Trophoblast cell (in vitro differentiated cells and primary cell): Measurements from ENCODE around the gene RFX2.

ENCODE experiments used
- DNase-seq, 2 donors: peaks; one replicate each; pipeline ENCODE4 v3.0.0-alpha.2; 2016
- H2AFZ ChIP-seq: 2 replicates; pipeline ENCODE4 v1.6.1; 2013; ENCODE audit warnings: low read length, moderate library complexity, mild to moderate bottlenecking; ENCODE audit not compliant: insufficient read depth, poor library complexity
- H2AK5ac ChIP-seq: 2 replicates; pipeline ENCODE4 v1.6.1; 2013; ENCODE audit warnings: mild to moderate bottlenecking, low read length
- H2BK120ac ChIP-seq: 2 replicates; pipeline ENCODE4 v1.6.1; 2013; ENCODE audit warnings: low read length, mild to moderate bottlenecking, moderate library complexity; ENCODE audit not compliant: insufficient read depth, poor library complexity
- H2BK12ac ChIP-seq: 2 replicates; pipeline ENCODE4 v1.6.1; 2013; ENCODE audit warnings: mild to moderate bottlenecking, low read length, moderate library complexity
- H2BK5ac ChIP-seq: 2 replicates; pipeline ENCODE4 v1.6.1; 2013; ENCODE audit warnings: low read length, low read depth, moderate library complexity, mild to moderate bottlenecking; ENCODE audit not compliant: poor library complexity
- H3K14ac ChIP-seq: 2 replicates; pipeline ENCODE4 v1.6.1; 2013; ENCODE audit warnings: mild to moderate bottlenecking, low read length
- H3K18ac ChIP-seq: 2 replicates; pipeline ENCODE4 v1.6.1; 2013; ENCODE audit warnings: mild to moderate bottlenecking, low read length
- H3K23ac ChIP-seq: 2 replicates; pipeline ENCODE4 v1.6.1; 2013; ENCODE audit warnings: low read length
- H3K27ac ChIP-seq: 2 replicates; pipeline ENCODE4 v1.5.1; 2013; ENCODE audit warnings: low read depth, mild to moderate bottlenecking, inconsistent platforms, low read length, moderate library complexity
- H3K27me3 ChIP-seq: 2 replicates; pipeline ENCODE4 v1.6.1; 2013; ENCODE audit warnings: inconsistent platforms, mild to moderate bottlenecking, low read length, moderate library complexity; ENCODE audit not compliant: insufficient read depth
- H3K36me3 ChIP-seq, 2 experiments: 1 replicate in 1 of 2; 2 replicates in 1 of 2; pipeline ENCODE4 v1.6.1; 2013; ENCODE audit warnings: low read length in 2 of 2, mild to moderate bottlenecking in 2 of 2, moderate library complexity in 1 of 2; ENCODE audit not compliant: insufficient read depth in 2 of 2, control insufficient read depth in 1 of 2
- H3K4ac ChIP-seq: 2 replicates; pipeline ENCODE4 v1.6.1; 2013; ENCODE audit warnings: low read depth, mild to moderate bottlenecking, low read length, moderate library complexity
- H3K4me1 ChIP-seq, 2 experiments: 1 replicate in 1 of 2; 2 replicates in 1 of 2; pipeline ENCODE4 v1.6.1; 2013; ENCODE audit warnings: low read length in 2 of 2, mild to moderate bottlenecking in 2 of 2, moderate library complexity in 1 of 2; ENCODE audit not compliant: insufficient read depth in 2 of 2, control insufficient read depth in 1 of 2
- H3K4me2 ChIP-seq: 2 replicates; pipeline ENCODE4 v1.6.1; 2013; ENCODE audit warnings: inconsistent platforms, mild to moderate bottlenecking, low read length, moderate library complexity
- H3K4me3 ChIP-seq: 2 replicates; pipeline ENCODE4 v1.5.1; 2013; ENCODE audit warnings: mild to moderate bottlenecking, low read depth, low read length, inconsistent platforms
- H3K79me1 ChIP-seq: one replicate; pipeline ENCODE4 v1.6.1; 2013; ENCODE audit warnings: low read length
- H3K79me2 ChIP-seq: 2 replicates; pipeline ENCODE4 v1.6.1; 2013; ENCODE audit warnings: low read length, mild to moderate bottlenecking; ENCODE audit not compliant: control insufficient read depth, insufficient read depth, poor library complexity
- H3K9ac ChIP-seq: 2 replicates; pipeline ENCODE4 v1.6.1; 2013; ENCODE audit warnings: mild to moderate bottlenecking, low read length
- H3K9me3 ChIP-seq: 2 replicates; pipeline ENCODE4 v1.6.1; 2013; ENCODE audit warnings: low read depth, mild to moderate bottlenecking, control low read depth, inconsistent platforms, low read length; ENCODE audit not compliant: insufficient read depth
- H4K12ac ChIP-seq: 2 replicates; pipeline ENCODE4 v1.6.1; 2013; ENCODE audit warnings: low read depth, mild to moderate bottlenecking, low read length, moderate library complexity
- H4K8ac ChIP-seq: 2 replicates; pipeline ENCODE4 v1.6.1; 2013; ENCODE audit warnings: low read depth, mild to moderate bottlenecking, low read length, moderate library complexity
- H4K91ac ChIP-seq: one replicate; pipeline ENCODE4 v1.6.1; 2013; ENCODE audit warnings: low read depth, mild to moderate bottlenecking, low read length, moderate library complexity
- WGBS: extraction: QIAGEN DNeasy Blood & Tissue Kit; methylation state at CpG from one replicate; pipeline ENCODE4 v1.1.7; 2013; ENCODE audit warnings: missing lambda C conversion rate; ENCODE audit not compliant: insufficient read length, insufficient coverage; ENCODE audit errors: extremely low coverage; 5-methylcytosine and 5-hydroxymethylcytosine counted together

RFX2 gene

DNA sequence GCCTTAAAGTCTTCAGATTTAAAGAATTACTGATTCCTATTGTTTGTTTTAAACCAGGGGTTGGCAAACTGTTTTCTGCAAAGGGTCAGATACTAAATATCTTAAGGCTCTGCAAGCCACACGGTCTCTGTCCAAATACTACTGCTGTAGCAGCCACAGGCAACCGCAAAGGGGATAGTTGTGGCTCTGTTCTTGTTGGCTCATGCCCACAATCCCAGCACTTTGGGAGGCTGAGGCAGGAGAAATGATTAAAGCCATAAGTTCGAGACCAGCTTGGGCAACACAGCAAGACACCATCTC lies 154.7 kb downstream of the RFX2 start:
- WGBS, result no CpG with 5 or more reads among the region's 3 CpGs

DNA sequence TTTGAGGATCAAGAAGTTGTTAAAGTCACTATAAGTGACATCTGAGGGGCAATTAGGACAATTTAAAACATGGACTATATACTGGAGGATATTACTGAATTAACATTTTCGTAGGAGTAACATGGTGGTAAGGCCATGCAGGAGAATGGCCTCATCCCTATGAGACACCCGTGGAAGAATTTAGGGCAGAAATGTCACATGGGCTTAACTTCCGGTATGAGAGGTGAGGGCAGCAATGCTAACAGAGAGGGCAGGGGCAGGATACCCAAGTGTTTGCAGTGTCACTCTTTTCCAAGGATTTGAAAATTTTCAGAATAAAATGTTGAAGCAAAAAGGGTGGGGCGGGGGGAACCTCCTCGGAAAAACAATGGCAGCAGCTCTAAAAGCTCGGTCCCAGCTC lies 156.0 kb downstream of the RFX2 start:
- H2BK120ac ChIP-seq, result no peak overlapping the region

More for the DNA sequence above, 154.7 kb downstream of the RFX2 start:
- Histone ChIP-seq H4K8ac (no peak overlapping the region), H2BK120ac (no peak overlapping the region), H2BK12ac (no peak overlapping the region), H3K79me1 (no peaks in the 10 kb centered on the region), H3K4me3 (no peak overlapping the region), H3K27ac (no peak overlapping the region), H2AFZ (no peak overlapping the region), H3K18ac (no peak overlapping the region), H3K14ac (no peak overlapping the region), H4K12ac (no peak overlapping the region), H3K79me2 (peaks cover 4% of the 10 kb centered on the region), H3K36me3 (peaks cover 3 to 8% of the 10 kb centered on the region in 2 experiments), H3K9ac (no peak overlapping the region), H3K4ac (no peak overlapping the region), H2BK5ac (no peak overlapping the region), H3K4me2 (no peak overlapping the region), H3K9me3 (no peaks in the 10 kb centered on the region), H4K91ac (no peak overlapping the region), H2AK5ac (no peak overlapping the region), H3K4me1 (peaks cover 11 to 16% of the 10 kb centered on the region in 2 experiments), H3K27me3 (no peaks in the 10 kb centered on the region), H3K23ac (no peak overlapping the region)
- no peak for DNase-seq

GRCh38 chr19:5953680-5954213 lies 156.6 kb downstream of the RFX2 start:
- Histone ChIP-seq H3K4me1 (peaks cover 9 to 22% of the 10 kb centered on the region in 2 experiments), H2BK120ac (no peak overlapping the region), H3K9me3 (no peaks in the 10 kb centered on the region), H2BK12ac (no peak overlapping the region), H3K79me2 (peaks cover 1% of the 10 kb centered on the region), H4K91ac (no peak overlapping the region), H3K4me2 (no peak overlapping the region), H3K79me1 (no peaks in the 10 kb centered on the region), H3K4ac (no peak overlapping the region), H2BK5ac (no peak overlapping the region), H4K8ac (no peak overlapping the region), H3K9ac (no peak overlapping the region), H3K18ac (no peak overlapping the region), H4K12ac (no peak overlapping the region), H2AFZ (no peak overlapping the region), H3K4me3 (no peak overlapping the region), H3K23ac (no peak overlapping the region), H3K14ac (no peak overlapping the region), H2AK5ac (no peak overlapping the region), H3K36me3 (peaks cover 7 to 18% of the 10 kb centered on the region in 2 experiments), H3K27ac (no peak overlapping the region), H3K27me3 (no peaks in the 10 kb centered on the region)
- WGBS, result no CpG with 5 or more reads among the region's 17 CpGs
- no peak for DNase-seq

More for the DNA sequence above, 156.0 kb downstream of the RFX2 start:
- H3K4me3 ChIP-seq, result no peak overlapping the region
- H2BK5ac ChIP-seq, result no peak overlapping the region
- no peaks in the 10 kb centered on the region for H3K79me1 ChIP-seq
- no peaks in the 10 kb centered on the region for H3K9me3 ChIP-seq
- no peak overlapping the region for H3K27ac ChIP-seq
- no peak overlapping the region for H2AK5ac ChIP-seq
- H3K79me2 ChIP-seq, result peaks cover 3% of the 10 kb centered on the region
- no peak for DNase-seq
- H3K23ac ChIP-seq, result no peak overlapping the region
- no peak overlapping the region for H3K9ac ChIP-seq
- no peak overlapping the region for H3K4ac ChIP-seq
- no CpG with 5 or more reads among the region's 6 CpGs for WGBS
- H3K4me1 ChIP-seq, result peaks cover 11 to 25% of the 10 kb centered on the region in 2 experiments
- H3K14ac ChIP-seq, result no peak overlapping the region
- H3K18ac ChIP-seq, result no peak overlapping the region
- no peak overlapping the region for H4K8ac ChIP-seq
- H3K27me3 ChIP-seq, result no peaks in the 10 kb centered on the region
- peaks cover 7 to 18% of the 10 kb centered on the region in 2 experiments for H3K36me3 ChIP-seq
- H2AFZ ChIP-seq, result no peak overlapping the region
- no peak overlapping the region for H4K91ac ChIP-seq
- H3K4me2 ChIP-seq, result no peak overlapping the region
- H2BK12ac ChIP-seq, result no peak overlapping the region
- no peak overlapping the region for H4K12ac ChIP-seq

DNA sequence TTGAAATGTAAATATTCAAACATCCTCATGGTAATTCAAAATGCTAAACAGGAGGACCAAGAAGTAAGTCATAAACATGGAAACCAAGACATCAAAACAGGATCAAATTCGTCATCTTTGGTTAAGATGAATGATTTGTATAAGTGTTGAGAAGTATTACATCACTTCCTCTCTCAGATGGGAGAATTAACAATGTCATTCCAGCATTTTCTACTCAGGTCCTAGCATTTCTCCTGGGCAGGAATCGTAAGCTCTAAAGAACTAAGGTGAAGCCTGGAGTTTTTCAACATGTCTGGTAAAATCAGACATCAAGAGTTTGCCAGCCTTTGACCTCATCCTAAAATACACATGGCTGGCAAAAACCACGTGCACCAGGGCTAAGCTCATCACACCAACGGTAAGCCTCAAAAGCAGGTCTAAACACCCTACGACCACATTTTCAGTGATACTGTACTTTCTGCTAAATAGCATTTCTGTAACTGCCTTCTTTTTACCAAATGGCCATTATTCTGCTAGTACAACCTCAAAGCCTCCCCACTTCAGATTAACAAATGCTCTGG lies 157.2 kb downstream of the RFX2 start:
- Histone ChIP-seq H3K14ac (no peak overlapping the region), H2BK120ac (no peak overlapping the region), H3K23ac (no peak overlapping the region), H3K36me3 (peaks cover 9 to 22% of the 10 kb centered on the region in 2 experiments), H4K8ac (no peak overlapping the region), H4K12ac (no peak overlapping the region), H2AFZ (no peak overlapping the region), H3K9me3 (no peaks in the 10 kb centered on the region), H2BK12ac (no peak overlapping the region), H3K79me2 (no peaks in the 10 kb centered on the region), H3K4ac (no peak overlapping the region), H3K27ac (no peak overlapping the region), H2AK5ac (no peak overlapping the region), H3K9ac (no peak overlapping the region), H3K79me1 (no peaks in the 10 kb centered on the region), H4K91ac (no peak overlapping the region), H3K4me3 (no peak overlapping the region), H3K18ac (no peak overlapping the region), H2BK5ac (no peak overlapping the region), H3K4me2 (no peak overlapping the region), H3K4me1 (peaks cover 5 to 16% of the 10 kb centered on the region in 2 experiments), H3K27me3 (no peaks in the 10 kb centered on the region)
- no CpG with 5 or more reads among the region's 5 CpGs for WGBS
- no peak for DNase-seq
